Panc1 (cell line): ENCODE data around the gene IFT122. TPM values are rescaled to one million over a fixed set of nuclear protein-coding genes. Genes with fewer than 3 reads are reported as not detected.

Experiments used
- ATAC-seq: fragments of 200-7000 bp; cut with Tn5 transposase; 2 replicates; pipeline ENCODE4 v1.9.1; 2020; ENCODE audit warnings: mild to moderate bottlenecking, moderate library complexity
- BruUV-seq: library from RNA; stranded (reverse); fragments of 400-500 nt; replicated peaks from 2 replicates; lab custom pipeline; 2021; lab: Mats Ljungman, UMichigan
- CTCF ChIA-PET: fragments of 300-600 bp; sonication (Branson Sonifier 250); formaldehyde crosslinking; loops from one replicate; lab custom pipeline; 2022; ENCODE audit warnings: antibody characterized with exemption; lab: Charles Lee
- POLR2A ChIA-PET: fragments of 300-600 bp; sonication (Branson Sonifier 250); formaldehyde crosslinking; loops from one replicate; lab custom pipeline; 2022; ENCODE audit warnings: antibody characterized with exemption; lab: Charles Lee
- DNase-seq: peaks from one replicate; pipeline ENCODE4 v3.0.0-alpha.2; 2010; ENCODE audit warnings: low read depth, low spot score
- H3K27ac ChIP-seq: 2 replicates; pipeline ENCODE4 v1.5.1; 2011; ENCODE audit warnings: mild to moderate bottlenecking, low read length, inconsistent platforms
- H3K27me3 ChIP-seq: fragments of 200-500 bp; sonication (Bioruptor generic); 2 replicates; pipeline ENCODE4 v1.6.0; 2014; ENCODE audit warnings: low read length, inconsistent platforms; ENCODE audit not compliant: control insufficient read depth, insufficient read depth
- H3K36me3 ChIP-seq: fragments of 200-500 bp; sonication (Bioruptor generic); 2 replicates; pipeline ENCODE4 v1.5.1; 2014; ENCODE audit warnings: inconsistent platforms, mild to moderate bottlenecking, low read length, moderate library complexity; ENCODE audit not compliant: control insufficient read depth, insufficient read depth
- H3K4me1 ChIP-seq: 2 replicates; pipeline ENCODE4 v1.5.1; 2011; ENCODE audit warnings: inconsistent platforms, mild to moderate bottlenecking, low read length, moderate library complexity; ENCODE audit not compliant: control insufficient read depth, insufficient read depth
- H3K4me3 ChIP-seq, 2 experiments: 2 replicates each; pipeline ENCODE4 v1.5.1; 2011 to 2012; ENCODE audit warnings: low read depth in 2 of 2, low read length in 2 of 2, mild to moderate bottlenecking in 2 of 2, inconsistent platforms in 1 of 2, moderate library complexity in 1 of 2
- H3K9me3 ChIP-seq: fragments of 200-500 bp; sonication (Bioruptor generic); 2 replicates; pipeline ENCODE4 v1.5.1; 2014; ENCODE audit warnings: low read depth, mild to moderate bottlenecking, inconsistent platforms, low read length, moderate library complexity; ENCODE audit not compliant: control insufficient read depth, insufficient read depth
- POLR2AphosphoS5 ChIP-seq: IDR thresholded peaks from 2 replicates; pipeline ENCODE4 v1.6.1; 2012; ENCODE audit warnings: mild to moderate bottlenecking, low read depth, low read length, moderate library complexity
- REST ChIP-seq, 2 experiments: IDR thresholded peaks; 2 replicates each; pipeline ENCODE4 v1.6.1; 2011 to 2012; ENCODE audit warnings: low read depth in 2 of 2, control low read depth in 1 of 2, low read length in 1 of 2, mild to moderate bottlenecking in 1 of 2, moderate library complexity in 1 of 2; ENCODE audit not compliant: insufficient read depth in 1 of 2
- SIN3A ChIP-seq: IDR thresholded peaks from 2 replicates; pipeline ENCODE4 v1.6.1; 2012; ENCODE audit warnings: low read depth, mild to moderate bottlenecking, low read length, moderate library complexity, borderline replicate concordance; ENCODE audit not compliant: insufficient read depth
- TCF7L2 ChIP-seq: IDR thresholded peaks from 2 replicates; pipeline ENCODE4 v1.6.1; 2011; ENCODE audit warnings: mild to moderate bottlenecking, low read depth, low read length, inconsistent platforms
- in situ Hi-C: cut with HindIII; loops from 2 replicates; pipeline ENCODE4 v1.10.0; 2016; ENCODE audit warnings: low sequenced_read_pairs, low pct_unique_long_range_greater_than_20kb
- intact Hi-C: fragments of 100-400 bp; cut with micrococcal nuclease; formaldehyde crosslinking; loops from one replicate; pipeline ENCODE4 v1.10.0; 2022; ENCODE audit not compliant: unreplicated experiment
- total RNA-seq: library from RNA; stranded (reverse); gene quantifications from one replicate; pipeline ENCODE4 v1.2.1, GENCODE V29; 2021; ENCODE audit not compliant: unreplicated experiment
- TF ChIP-seq, protein P1 (sequence below): fragments of 450-650 bp; IDR thresholded peaks from 2 replicates; pipeline ENCODE4 v1.5.1; 2017; ENCODE audit warnings: mild to moderate bottlenecking

The IFT122 gene
- total RNA-seq, 1 experiment from 2014 or later, result 52.4 TPM

GRCh38 chr3:129404610-129405009, 35.4 kb upstream of the IFT122 start:
- Histone ChIP-seq H3K27ac (no peak overlapping the region), H3K36me3 (no peaks in the 10 kb centered on the region), H3K27me3 (no peaks in the 10 kb centered on the region), H3K4me3 (no peak overlapping the region), H3K9me3 (no peaks in the 10 kb centered on the region), H3K4me1 (no peaks in the 10 kb centered on the region)
- DNase-seq (no peak), ATAC-seq (no peak)
- no TSS peak for BruUV-seq
- in situ Hi-C loops (no loop called here), intact Hi-C loops (no loop called here)
- no peak for TF ChIP-seq POLR2AphosphoS5
- no peak for TF ChIP-seq SIN3A
- TF ChIP-seq, protein P1, sequence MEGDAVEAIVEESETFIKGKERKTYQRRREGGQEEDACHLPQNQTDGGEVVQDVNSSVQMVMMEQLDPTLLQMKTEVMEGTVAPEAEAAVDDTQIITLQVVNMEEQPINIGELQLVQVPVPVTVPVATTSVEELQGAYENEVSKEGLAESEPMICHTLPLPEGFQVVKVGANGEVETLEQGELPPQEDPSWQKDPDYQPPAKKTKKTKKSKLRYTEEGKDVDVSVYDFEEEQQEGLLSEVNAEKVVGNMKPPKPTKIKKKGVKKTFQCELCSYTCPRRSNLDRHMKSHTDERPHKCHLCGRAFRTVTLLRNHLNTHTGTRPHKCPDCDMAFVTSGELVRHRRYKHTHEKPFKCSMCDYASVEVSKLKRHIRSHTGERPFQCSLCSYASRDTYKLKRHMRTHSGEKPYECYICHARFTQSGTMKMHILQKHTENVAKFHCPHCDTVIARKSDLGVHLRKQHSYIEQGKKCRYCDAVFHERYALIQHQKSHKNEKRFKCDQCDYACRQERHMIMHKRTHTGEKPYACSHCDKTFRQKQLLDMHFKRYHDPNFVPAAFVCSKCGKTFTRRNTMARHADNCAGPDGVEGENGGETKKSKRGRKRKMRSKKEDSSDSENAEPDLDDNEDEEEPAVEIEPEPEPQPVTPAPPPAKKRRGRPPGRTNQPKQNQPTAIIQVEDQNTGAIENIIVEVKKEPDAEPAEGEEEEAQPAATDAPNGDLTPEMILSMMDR, result no peak
- TF ChIP-seq REST (IDR thresholded peaks at IDR 0.05; ENCODE audit: insufficient read depth in 1 of 2, low read depth in 2 of 2, low read length in 1 of 2), result no peak
- TF ChIP-seq TCF7L2, result no peak
- POLR2A ChIA-PET, result no interaction called here
- CTCF ChIA-PET, result no interaction called here

GRCh38 chr3:129409541-129409940, 30.5 kb upstream of the IFT122 start:
- Histone ChIP-seq H3K9me3 (no peaks in the 10 kb centered on the region), H3K4me3 (no peak overlapping the region), H3K4me1 (no peaks in the 10 kb centered on the region), H3K36me3 (no peaks in the 10 kb centered on the region), H3K27me3 (no peaks in the 10 kb centered on the region), H3K27ac (no peak overlapping the region)
- ATAC-seq, result no peak
- ChIA-PET POLR2A (no interaction called here), CTCF (no interaction called here)
- TF ChIP-seq POLR2AphosphoS5, result no peak
- no peak for TF ChIP-seq SIN3A
- no peak for TF ChIP-seq REST (IDR thresholded peaks at IDR 0.05; ENCODE audit: insufficient read depth in 1 of 2, low read depth in 2 of 2, low read length in 1 of 2)
- TF ChIP-seq, protein P1, result no peak
- TF ChIP-seq TCF7L2, result no peak
- DNase-seq, result no peak
- intact Hi-C loops (no loop called here), in situ Hi-C loops (no loop called here)
- no TSS peak for BruUV-seq
